Stimulated activated CD8-positive, alpha-beta memory T cell treated with anti-CD3 and anti-CD28 coated beads, Interleukin-15, amount 100 ng/mL, for 4 hours (primary cell): ENCODE measurements around the gene ADAMTSL4.
"Not testable (repeated sequence)": the region's sequence is repeated elsewhere in the genome, so short reads cannot be mapped to it uniquely, and the experiment has no call there.

Source experiments
- DNase-seq, 2 donors: peaks; one replicate each; pipeline ENCODE4 v3.0.0-alpha.2; 2020; ENCODE audit warnings: low read depth in 2 of 2

Gene ADAMTSL4

DNA sequence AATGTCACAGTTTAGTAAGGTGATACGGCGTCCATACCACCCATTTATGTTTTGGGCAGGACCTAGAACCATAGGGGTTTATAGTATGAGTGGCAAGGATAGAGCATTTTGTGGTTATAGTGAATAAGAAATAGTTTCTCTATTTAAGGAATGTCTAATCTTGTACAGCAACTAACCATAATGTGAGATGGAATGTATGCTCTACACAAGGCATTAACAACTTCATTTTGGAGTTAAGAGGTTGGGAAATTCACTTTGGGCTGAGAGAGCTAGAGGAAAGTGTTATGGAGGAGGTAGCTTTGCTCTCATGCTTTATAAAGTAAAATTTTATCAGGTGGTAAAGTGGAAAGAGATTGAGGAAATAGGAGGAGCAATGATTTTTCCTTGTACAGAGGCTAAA, 33.2 kb downstream of the ADAMTSL4 start:
- no peak for DNase-seq

DNA sequence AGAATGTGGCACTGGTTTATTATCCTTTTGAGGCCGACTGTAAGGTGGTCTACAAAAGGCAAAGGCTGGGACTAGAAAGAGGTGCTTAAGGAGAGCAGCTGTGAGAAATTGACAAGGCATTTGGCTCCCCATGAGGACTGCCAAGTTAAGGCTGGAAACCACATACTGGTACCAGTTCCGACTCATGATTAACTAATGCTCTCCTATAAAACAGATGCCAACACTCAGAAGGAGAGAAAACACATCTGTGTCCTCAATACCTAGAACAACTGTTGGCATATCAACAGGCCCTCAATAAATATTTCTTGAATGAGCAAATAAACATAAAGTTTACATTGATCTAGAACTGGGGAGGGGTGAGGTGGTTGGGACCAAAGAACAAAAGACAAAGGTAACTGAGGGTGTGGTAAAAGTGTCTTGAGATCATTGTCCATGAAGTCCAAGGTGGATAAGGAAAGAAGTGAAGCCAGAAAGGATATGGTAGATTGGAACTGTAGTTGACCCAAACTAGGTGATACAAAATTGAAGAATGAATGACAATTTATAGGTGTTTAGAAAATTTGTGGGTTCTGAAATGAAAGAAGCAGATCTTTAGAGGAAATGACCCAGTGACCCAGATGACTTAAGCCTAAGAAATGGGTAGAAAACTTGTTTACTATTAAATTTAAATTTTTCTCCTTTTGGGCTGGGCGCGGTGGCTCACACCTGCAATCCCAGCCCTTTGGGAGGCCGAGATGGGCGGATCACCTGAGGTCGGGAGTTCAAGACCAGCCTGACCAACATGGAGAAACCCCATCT, 47.1 kb downstream of the ADAMTSL4 start:
- DNase-seq: no peak

DNA sequence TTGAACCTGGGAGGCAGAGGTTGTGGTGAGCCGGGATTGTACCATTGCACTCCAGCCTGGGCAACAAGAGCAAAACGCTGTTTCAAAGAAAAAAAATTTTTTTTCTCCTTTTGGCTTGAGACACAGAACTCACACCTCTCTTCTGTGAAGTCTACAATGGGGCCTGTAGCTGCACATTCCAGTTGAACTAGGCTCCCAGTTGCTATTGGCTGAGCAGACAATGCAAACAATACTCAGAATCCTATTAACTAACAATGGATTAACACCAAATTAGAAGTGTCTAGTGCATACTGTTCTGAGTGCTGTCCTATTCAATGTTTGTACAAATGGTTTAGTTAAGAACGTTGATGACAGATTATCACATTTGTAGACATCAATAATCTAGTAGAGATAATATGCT, 47.8 kb downstream of the ADAMTSL4 start:
- DNase-seq: no peak

DNA sequence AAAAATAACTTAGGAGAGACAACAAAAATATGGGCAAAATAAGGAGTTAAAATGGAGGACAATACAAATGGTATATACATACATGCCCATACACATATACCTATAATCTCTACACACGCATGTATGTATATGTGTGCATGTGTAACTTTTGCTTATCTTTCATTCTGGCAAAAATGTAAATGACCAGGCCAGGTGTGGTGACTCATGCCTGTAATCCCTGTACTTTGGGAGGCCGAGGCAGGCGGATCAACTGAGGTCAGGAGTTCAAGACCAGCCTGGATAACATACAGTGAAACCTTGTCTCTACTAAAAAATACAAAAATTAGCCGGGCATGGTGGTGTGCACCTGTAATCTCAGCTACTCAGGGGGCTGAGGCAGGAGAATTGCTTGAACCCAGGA, 49.1 kb downstream of the ADAMTSL4 start:
- not testable (repeated sequence) for DNase-seq

DNA sequence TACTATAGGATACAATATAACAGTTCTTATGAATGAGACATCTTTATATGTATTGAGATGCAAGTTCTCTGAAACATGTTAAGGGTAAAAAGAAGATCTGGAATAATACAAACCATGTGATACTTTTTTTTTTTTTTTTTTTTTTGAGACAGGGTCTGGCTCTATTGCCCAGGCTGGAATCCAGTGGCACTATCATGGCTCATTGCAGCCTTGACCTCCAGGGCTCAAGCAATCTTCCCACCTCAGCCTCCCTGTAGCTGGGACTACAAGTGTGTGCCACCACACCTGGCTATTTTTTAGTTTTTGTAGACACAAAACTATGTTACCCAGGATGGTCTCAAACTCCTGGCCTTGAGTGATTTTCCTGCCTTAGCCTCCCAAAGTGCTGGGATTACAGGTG, 52.3 kb downstream of the ADAMTSL4 start:
- no peak for DNase-seq

DNA sequence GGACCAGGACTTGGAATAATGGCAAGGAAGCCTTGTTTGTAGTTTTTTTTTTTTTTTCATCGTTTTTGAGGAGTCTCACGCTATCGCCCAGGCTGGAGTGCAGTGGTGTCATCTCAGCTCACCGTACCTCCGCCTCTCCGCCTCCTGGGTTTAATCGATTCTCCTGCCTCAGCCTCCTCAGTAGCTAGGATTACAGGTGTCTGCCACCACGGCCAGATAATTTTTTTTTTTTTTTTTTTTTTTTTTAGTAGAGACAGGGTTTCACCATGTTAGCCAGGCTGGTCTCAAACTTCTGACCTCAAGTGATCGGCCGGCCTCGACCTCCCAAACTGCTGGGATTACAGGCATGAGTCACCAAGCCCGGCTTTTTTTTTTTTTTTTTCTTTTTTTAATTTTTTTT, 53.2 kb downstream of the ADAMTSL4 start:
- DNase-seq: not testable (repeated sequence)

DNA sequence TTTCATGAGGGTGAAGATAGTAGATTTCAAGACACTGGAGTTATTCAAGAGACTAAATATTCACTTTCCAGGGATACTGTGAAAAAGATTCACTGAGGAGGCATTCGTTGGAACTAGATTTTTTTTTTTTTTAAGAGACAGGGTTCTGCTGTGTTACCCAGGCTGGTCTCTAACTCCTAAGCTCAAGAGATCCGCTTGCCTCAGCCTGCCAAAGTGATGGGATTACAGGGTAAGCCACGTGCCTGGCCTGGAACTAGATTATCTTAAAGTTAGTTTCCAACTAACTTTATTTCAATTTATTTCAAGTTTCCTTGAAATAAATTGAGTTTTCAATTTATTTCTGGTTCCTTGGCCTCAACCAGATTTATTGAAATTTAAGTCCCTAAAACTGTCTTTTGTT, 54.5 kb downstream of the ADAMTSL4 start:
- no peak for DNase-seq

DNA sequence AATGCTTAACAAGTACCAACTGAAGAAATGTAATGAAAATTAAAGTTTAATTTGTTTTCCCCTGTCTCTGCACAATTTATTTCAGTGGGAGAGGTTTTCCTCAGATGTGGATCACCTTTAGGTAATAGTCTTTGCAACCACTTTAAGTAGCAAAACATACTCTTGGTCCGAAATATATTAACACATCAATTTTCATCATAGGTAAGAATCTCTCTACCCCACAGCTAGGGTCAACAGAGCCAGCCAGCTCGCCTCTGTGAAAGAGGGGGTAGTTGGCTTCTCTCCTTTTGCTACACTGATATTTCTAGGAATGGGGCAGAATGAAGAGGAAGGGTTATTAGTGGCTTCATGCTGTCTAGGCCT, 55.0 kb downstream of the ADAMTSL4 start:
- no peak for DNase-seq

DNA sequence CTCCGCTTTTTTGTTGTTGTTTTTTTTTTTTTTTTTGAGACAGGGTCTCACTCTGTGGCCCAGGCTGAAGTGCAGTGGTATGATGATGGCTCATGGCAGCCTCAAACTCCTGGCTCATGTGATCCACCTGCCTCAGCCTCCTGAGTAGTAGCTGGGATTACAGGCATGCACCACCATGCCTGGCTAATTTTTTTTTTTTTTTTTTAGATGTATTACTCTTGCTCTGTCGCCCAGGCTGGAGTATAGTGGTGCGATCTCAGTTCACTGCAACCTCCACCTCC, 56.2 kb downstream of the ADAMTSL4 start:
- not testable (repeated sequence) for DNase-seq

DNA sequence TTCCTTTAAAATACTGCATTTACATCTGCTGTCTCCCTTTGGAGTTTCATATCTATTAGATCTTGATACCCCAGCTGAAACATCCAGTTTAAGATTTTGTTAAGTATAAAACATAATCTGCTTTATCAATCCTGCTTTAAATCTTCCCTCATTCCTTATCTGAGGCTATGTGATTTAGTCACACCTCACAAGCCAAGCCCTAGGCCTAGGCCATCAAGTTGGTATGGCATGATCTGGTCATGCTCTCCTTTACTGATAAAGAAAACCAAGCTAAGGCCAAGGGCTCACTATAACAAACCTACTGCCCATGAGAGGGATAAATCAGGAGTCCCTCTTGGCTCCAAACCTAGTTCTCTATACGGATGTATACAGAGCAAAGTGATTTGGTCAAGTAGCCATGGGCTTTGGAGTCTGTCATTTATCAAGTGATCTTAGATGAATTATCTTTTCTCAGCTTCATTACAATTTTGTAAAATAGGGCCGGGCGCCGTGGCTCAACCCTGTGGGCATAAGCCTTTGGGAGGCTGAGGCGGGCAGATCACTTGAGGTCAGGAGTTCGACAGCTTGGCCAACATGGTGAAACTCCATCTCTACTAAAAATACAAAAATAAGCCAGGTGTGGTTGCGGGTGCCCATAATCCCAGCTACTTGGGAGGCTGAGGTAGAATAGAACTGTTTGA, 57.4 kb downstream of the ADAMTSL4 start:
- DNase-seq: no peak

DNA sequence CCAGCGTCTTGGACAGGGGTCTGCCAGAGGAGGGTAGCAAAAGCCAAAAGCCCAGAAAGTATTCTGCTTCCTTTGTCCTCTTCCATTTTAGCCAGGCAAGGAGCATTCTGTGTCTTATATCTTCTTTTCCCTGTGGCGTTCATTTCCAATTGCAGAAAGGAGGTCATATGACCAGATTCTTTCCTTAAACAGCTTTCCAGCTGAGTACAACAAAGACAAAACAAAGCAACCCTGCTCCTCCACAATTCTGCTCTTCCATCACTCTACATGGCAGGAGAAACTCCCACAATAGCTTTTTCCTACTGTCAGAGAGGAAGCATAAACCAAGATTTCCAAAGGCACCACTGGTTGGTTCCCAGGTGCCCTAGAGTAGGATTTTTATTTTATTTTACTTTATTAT, 60.5 kb downstream of the ADAMTSL4 start:
- DNase-seq: no peak
